Measurements from ENCODE around the gene RBBP8NL.

DNA sequence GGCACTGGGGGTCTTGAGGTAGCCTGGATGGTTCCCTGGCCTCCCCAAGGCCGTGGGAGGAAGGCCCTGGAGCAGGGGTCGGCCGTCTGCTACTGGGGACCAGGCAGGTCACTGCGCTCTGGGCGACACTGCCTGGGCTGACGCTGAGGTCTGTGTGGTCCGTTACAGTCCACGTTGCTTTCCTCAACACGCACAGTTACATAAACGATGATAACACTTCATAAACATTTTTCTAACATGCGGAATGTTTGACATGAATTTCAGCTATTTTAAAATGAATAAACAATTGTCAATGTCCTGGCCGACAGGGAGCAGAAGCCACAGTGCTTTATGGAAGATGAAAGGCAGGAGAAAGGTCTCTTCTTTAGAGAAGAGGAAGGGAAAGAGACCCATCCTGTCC lies 10.2 kb upstream of the RBBP8NL start:
- TF ChIP-seq POLR2A (IDR thresholded peaks at IDR 0.05): no peak
- TF ChIP-seq, protein P1, sequence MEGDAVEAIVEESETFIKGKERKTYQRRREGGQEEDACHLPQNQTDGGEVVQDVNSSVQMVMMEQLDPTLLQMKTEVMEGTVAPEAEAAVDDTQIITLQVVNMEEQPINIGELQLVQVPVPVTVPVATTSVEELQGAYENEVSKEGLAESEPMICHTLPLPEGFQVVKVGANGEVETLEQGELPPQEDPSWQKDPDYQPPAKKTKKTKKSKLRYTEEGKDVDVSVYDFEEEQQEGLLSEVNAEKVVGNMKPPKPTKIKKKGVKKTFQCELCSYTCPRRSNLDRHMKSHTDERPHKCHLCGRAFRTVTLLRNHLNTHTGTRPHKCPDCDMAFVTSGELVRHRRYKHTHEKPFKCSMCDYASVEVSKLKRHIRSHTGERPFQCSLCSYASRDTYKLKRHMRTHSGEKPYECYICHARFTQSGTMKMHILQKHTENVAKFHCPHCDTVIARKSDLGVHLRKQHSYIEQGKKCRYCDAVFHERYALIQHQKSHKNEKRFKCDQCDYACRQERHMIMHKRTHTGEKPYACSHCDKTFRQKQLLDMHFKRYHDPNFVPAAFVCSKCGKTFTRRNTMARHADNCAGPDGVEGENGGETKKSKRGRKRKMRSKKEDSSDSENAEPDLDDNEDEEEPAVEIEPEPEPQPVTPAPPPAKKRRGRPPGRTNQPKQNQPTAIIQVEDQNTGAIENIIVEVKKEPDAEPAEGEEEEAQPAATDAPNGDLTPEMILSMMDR (IDR thresholded peaks at IDR 0.05): no peak

Data from adrenal gland (tissue), 5 donors.